ENCODE results near the gene ZBTB38. TPM values are rescaled to one million over a fixed set of nuclear protein-coding genes. Genes with fewer than 3 reads are reported as not detected.

ZBTB38 gene
- total RNA-seq, 1 donor from 2014 or later = 41.8 TPM

DNA sequence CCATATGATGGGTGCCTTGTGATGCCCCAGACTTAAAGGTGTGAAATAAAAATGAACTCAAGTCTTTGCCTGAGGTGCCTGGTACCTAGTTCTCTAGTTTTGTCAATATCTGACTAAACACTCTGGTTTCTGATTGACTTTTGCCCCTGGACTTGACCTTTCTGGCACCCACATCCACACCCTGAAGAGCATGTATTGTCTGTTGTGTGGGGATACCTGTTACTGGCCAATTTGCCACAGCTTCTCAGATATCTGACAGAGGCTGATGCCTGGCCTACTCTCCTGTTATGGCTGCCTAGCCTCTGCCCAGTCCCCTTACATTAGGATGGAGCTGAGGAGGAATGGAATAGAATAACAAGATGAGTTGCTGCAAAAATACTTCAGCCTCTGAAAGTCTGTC lies 3.6 kb downstream of the ZBTB38 start:
- Mint-ChIP-seq H3K27ac (ENCODE audit: unreplicated experiment) (no peak overlapping the region), H3K4me1 (ENCODE audit: unreplicated experiment) (peaks cover 42% of the 10 kb centered on the region), H3K4me3 (ENCODE audit: unreplicated experiment) (no peak overlapping the region), H3K27me3 (ENCODE audit: unreplicated experiment) (no peaks in the 10 kb centered on the region), H3K9me3 (ENCODE audit: unreplicated experiment) (no peaks in the 10 kb centered on the region), H3K36me3 (ENCODE audit: unreplicated experiment) (peaks cover 4% of the 10 kb centered on the region)
- no peak for DNase-seq (ENCODE audit: extremely low spot score, unreplicated experiment)
- TF ChIP-seq, protein P1, sequence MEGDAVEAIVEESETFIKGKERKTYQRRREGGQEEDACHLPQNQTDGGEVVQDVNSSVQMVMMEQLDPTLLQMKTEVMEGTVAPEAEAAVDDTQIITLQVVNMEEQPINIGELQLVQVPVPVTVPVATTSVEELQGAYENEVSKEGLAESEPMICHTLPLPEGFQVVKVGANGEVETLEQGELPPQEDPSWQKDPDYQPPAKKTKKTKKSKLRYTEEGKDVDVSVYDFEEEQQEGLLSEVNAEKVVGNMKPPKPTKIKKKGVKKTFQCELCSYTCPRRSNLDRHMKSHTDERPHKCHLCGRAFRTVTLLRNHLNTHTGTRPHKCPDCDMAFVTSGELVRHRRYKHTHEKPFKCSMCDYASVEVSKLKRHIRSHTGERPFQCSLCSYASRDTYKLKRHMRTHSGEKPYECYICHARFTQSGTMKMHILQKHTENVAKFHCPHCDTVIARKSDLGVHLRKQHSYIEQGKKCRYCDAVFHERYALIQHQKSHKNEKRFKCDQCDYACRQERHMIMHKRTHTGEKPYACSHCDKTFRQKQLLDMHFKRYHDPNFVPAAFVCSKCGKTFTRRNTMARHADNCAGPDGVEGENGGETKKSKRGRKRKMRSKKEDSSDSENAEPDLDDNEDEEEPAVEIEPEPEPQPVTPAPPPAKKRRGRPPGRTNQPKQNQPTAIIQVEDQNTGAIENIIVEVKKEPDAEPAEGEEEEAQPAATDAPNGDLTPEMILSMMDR (IDR thresholded peaks at IDR 0.05) = no peak

DNA sequence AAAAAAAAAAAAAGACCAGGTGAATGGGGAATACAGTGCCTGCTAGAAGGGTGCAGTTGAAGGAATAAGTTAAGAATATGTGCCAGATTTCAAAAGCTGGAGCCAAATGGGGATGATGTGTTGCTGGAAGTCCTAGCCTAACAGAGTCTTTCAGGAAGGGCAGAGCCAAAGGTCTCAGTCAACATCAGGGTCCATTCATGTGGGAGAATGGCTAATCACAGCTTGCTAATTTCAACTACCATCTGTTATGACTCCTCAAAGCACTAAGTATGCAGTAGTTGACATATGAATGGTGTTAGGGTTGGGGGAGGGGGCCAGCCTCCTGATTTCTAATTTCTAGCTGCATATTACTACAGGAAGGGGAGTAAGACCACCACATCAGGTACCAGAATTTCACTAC lies 4.4 kb downstream of the ZBTB38 start:
- no peak for DNase-seq (ENCODE audit: extremely low spot score, unreplicated experiment)
- no peak overlapping the region for H3K4me3 Mint-ChIP-seq (ENCODE audit: unreplicated experiment)
- H3K4me1 Mint-ChIP-seq (ENCODE audit: unreplicated experiment) = peaks cover 34% of the 10 kb centered on the region
- no peak overlapping the region for H3K27ac Mint-ChIP-seq (ENCODE audit: unreplicated experiment)
- peaks cover 5% of the 10 kb centered on the region for H3K36me3 Mint-ChIP-seq (ENCODE audit: unreplicated experiment)
- no peaks in the 10 kb centered on the region for H3K27me3 Mint-ChIP-seq (ENCODE audit: unreplicated experiment)
- TF ChIP-seq, protein P1 (IDR thresholded peaks at IDR 0.05) = no peak
- no peaks in the 10 kb centered on the region for H3K9me3 Mint-ChIP-seq (ENCODE audit: unreplicated experiment)

DNA sequence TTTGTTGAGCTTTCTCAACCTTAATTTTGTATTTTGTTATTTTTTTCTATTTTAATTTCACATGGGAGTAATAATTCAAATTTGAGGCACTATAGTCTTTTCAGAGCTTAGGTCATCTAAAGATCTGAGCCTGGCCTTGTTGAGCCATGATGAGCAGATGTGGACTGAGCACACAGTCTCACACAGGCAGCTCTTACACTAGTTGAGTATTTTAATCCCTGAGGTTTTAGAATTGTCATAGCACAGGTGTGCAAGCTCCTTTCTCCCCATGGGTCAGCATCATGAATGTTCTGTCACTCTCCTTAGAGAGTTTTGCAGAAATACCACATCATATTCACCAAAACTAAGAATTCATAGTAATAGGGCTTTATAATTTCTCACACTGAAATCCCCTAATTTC lies 4.9 kb downstream of the ZBTB38 start:
- Mint-ChIP-seq H3K4me1 (ENCODE audit: unreplicated experiment) (peaks cover 28% of the 10 kb centered on the region), H3K4me3 (ENCODE audit: unreplicated experiment) (no peak overlapping the region)
- no peak for DNase-seq (ENCODE audit: extremely low spot score, unreplicated experiment)

DNA sequence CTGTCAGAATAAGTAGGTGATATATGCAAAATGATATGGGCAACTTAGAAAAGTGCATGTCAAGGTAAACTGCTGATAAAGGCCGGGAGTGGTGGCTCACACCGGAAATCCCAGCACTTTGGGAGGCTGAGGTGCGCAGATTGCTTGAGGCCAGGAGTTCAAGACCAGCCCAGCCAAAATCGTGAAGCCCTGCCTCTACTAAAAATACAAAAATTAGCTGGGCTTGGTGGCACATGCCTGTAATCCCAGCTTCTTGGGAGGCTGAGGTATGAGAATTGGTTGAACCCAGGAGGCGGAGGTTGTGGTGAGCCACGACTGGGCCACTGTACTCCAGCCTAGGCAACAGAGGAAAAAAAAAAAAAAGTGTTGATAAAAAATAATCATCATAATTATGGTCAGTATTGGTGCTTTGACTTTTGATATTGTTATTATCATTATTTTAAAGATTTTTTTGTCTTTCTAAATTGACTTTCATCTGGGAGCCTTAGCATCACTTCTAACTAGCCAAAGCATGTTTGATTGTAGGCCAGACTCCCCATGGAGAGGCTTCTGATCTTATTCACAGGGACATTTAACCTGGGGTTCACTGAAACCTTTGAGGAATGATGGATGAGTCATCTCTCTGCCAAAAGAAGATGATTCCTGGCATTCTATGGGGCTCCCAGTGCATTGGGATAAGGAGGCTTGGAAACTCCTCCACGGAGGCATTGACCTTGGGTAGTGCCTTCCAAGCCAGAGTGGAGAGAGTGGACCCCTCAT lies 5.6 kb downstream of the ZBTB38 start:
- no peak overlapping the region for H3K4me3 Mint-ChIP-seq (ENCODE audit: unreplicated experiment)
- H3K27ac Mint-ChIP-seq (ENCODE audit: unreplicated experiment) = no peak overlapping the region
- peaks cover 7% of the 10 kb centered on the region for H3K36me3 Mint-ChIP-seq (ENCODE audit: unreplicated experiment)
- H3K9me3 Mint-ChIP-seq (ENCODE audit: unreplicated experiment) = no peaks in the 10 kb centered on the region
- TF ChIP-seq, protein P1 (IDR thresholded peaks at IDR 0.05) = no peak
- H3K27me3 Mint-ChIP-seq (ENCODE audit: unreplicated experiment) = no peaks in the 10 kb centered on the region
- H3K4me1 Mint-ChIP-seq (ENCODE audit: unreplicated experiment) = peaks cover 21% of the 10 kb centered on the region
- DNase-seq (ENCODE audit: extremely low spot score, unreplicated experiment) = no peak

More for the DNA sequence above, 4.9 kb downstream of the ZBTB38 start:
- Mint-ChIP-seq H3K27me3 (ENCODE audit: unreplicated experiment) (no peaks in the 10 kb centered on the region), H3K9me3 (ENCODE audit: unreplicated experiment) (no peaks in the 10 kb centered on the region), H3K36me3 (ENCODE audit: unreplicated experiment) (peaks cover 5% of the 10 kb centered on the region), H3K27ac (ENCODE audit: unreplicated experiment) (no peak overlapping the region)
- TF ChIP-seq, protein P1 (IDR thresholded peaks at IDR 0.05) = no peak

DNA sequence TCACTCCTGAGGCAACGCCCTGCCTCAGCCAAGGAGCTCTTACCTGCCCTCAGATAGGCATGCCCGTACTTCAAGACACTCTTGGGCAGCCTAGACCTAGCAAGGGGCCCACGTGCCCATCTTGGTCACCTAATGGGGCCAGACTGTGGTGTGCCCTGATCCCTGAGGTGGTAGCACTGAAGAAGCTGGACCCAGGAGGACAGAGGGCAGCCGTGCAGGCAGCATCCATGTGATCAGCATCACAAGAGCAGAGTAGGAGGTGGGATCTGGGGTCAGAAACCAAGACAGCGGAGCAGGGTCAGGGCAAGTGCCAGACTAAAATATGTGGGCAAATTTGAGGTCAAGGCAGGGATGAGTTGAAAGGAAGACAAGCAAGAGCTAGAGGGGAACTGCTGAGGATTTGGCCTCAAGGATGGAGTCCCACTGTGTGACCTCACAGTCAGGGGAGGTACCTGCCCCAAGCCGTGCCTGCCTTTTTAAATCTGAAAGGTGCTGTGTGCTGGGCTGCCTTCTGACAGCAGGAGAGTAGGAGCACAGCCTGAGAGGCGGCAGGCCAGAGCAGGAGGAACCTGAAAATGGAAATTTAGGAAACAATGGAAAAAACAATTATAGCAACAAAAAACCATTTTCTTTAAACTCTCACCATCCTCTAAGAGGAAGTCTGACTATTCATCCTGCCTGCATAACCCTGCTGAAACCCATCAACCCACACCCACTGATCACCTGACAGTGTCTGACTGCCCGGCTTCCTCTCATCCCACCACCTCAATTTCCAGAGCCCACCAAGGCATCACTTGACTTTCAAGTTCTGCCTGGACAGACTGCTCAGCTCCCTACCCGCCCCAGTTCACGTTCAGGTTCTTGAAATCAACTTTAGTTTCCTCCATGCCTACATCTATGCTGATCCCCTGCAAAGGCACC lies 7.3 kb downstream of the ZBTB38 start:
- H3K36me3 Mint-ChIP-seq (ENCODE audit: unreplicated experiment) = peaks cover 7% of the 10 kb centered on the region
- H3K4me1 Mint-ChIP-seq (ENCODE audit: unreplicated experiment) = peaks cover 4% of the 10 kb centered on the region
- no peak for DNase-seq (ENCODE audit: extremely low spot score, unreplicated experiment)
- no peaks in the 10 kb centered on the region for H3K9me3 Mint-ChIP-seq (ENCODE audit: unreplicated experiment)
- no peaks in the 10 kb centered on the region for H3K27me3 Mint-ChIP-seq (ENCODE audit: unreplicated experiment)
- no peak overlapping the region for H3K27ac Mint-ChIP-seq (ENCODE audit: unreplicated experiment)
- TF ChIP-seq, protein P1 (IDR thresholded peaks at IDR 0.05) = no peak
- no peak overlapping the region for H3K4me3 Mint-ChIP-seq (ENCODE audit: unreplicated experiment)

Data from osteocyte (in vitro differentiated cells).